HG03575 (cell line): ENCODE measurements around the gene TNFAIP8L1.
"Not testable (repeated sequence)": the region's sequence is repeated elsewhere in the genome, so short reads cannot be mapped to it uniquely, and the experiment has no call there.

ENCODE experiments used
- ATAC-seq: cut with Tn5 transposase; IDR thresholded peaks from one replicate; pipeline ENCODE4 v1.9.1; 2021; ENCODE audit not compliant: unreplicated experiment, insufficient number of reproducible peaks, low FRiP score; ENCODE audit errors: extremely low read depth

The TNFAIP8L1 gene

DNA sequence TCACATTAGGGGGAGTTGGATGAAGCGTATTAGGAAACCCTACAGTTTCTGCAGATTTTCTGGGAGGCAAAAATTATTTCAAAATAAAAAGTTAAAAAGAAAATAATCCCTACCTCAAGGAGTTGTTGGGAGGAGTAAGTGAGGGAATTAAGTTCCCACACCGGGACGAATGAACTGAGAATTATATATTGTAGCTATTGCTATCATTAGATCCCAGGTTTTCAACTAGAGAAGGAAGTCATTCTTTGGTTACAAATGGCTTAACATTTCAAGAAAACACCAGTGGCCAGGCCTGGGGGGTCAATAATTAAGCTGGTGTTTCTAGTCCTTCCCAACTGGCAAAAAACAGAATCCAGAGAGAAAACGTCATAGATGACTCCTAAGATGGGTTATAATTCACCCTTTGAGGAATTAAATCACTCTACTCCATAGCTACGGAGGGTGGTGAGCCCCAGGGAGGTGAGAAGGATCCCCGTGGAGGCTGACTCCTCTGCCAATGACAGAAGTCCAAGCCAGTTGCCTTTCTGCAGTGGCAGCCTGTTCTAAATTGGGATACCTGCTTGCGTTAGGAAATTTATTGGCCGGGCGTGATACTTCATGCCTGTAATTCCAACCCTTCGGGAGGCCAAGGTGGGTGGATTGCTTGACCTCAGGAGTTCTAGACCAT lies 32.0 kb downstream of the TNFAIP8L1 start:
- no peak for ATAC-seq

- no peak for ATAC-seq
These were observed 33.9 kb downstream of the TNFAIP8L1 start for GRCh38 chr19:4673216-4673615.

DNA sequence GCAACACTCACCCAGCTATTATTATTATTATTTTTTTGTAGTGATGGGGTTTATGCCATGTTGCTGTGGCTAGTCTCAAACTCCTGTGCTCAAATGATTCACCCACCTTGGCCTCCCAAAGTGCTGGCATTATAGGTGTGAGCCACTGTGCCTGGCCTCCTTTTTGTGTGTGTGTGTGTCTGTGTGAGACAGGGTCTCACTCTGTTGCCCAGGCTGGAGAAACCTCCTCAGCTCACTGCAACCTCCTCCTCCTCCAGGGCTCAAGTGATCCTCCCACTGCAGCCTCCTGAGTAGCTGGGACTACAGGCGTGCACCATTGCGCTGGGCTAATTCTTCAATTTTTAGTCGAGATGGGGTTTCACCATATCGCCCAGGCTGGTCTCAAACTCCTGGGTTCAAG lies 34.4 kb downstream of the TNFAIP8L1 start:
- ATAC-seq = no peak

DNA sequence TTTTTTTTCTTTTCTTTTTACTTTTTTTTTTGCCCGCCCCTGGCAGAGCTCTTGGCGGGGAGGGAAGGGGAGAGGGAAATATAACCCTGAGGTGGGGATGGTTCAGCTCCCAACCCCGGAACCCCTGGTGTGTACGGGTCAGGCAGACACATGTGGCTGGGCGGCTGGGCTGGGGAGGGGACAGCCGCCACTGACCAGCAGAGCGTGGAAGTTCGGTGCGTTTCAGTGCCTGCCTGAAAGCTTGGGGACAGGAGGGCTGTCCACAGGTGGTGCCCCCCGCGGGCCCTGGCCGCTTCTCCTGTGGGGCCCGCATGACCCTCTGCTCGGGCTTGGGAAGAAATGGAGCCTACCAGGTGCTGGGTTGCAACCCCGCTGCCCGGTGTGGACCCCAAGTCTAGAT lies 36.0 kb downstream of the TNFAIP8L1 start:
- ATAC-seq = no peak

DNA sequence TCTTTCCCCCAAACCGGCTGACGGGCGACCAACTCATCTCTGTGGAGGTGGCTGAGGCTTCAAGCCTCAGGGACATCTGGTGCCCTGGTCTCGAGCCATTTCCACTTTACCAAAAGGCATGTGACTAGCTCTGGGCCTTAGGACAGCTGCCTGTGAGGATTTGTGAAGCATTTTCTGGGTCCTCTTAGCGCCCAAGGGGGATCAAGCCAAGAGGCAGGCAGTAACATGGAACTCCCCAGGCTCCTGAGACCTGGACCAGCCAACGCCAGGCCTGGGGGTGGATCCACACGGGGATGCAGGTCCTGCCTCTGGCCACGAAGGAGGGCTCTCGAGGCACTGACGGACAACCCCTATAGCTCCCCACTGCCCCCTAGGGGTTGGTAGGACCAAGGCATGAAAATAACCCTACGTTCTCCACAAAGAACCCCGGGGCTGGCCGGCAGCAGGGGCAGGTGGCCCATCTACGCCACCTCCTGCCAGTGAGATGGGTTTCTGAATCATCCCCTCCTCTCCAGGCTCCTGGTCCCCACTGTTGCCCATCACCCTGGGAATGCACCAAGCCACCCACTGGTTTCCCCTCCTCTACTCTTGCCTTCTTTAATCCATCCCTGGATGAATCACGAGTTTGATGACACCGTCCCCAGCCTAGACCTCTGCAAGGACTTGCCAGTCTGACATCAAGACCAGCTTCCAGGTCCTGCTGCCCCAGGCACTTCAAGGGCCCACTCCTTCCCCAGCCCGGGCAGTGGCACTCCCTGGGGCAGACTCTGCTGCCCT lies 37.8 kb downstream of the TNFAIP8L1 start:
- no peak for ATAC-seq

GRCh38 chr19:4678881-4679790 lies 39.8 kb downstream of the TNFAIP8L1 start:
- ATAC-seq = no peak

DNA sequence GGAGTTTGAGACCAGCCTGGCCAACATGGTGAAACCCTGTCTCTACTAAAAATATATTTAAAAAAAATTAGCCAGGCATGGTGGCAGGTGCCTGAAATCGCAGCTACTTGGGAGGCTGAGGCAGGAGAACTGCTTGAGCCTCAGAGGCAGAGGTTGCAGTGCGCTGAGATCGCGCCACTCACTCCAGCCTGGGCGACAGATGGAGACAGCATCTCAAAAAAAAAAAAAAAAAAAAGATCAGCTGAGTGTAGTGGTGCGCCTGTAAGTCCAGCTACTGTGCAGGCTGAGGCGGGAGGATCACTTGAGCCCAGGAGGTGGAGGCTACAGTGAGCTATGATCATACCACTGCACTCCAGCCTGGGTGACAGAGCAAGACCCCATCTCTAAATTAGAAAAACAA lies 40.7 kb downstream of the TNFAIP8L1 start:
- not testable (repeated sequence) for ATAC-seq

GRCh38 chr19:4682417-4683200 lies 43.3 kb downstream of the TNFAIP8L1 start:
- ATAC-seq = no peak

GRCh38 chr19:4684312-4685095 lies 45.2 kb downstream of the TNFAIP8L1 start:
- ATAC-seq = no peak

- ATAC-seq = no peak
These were observed 47.4 kb downstream of the TNFAIP8L1 start for GRCh38 chr19:4686700-4687099.

DNA sequence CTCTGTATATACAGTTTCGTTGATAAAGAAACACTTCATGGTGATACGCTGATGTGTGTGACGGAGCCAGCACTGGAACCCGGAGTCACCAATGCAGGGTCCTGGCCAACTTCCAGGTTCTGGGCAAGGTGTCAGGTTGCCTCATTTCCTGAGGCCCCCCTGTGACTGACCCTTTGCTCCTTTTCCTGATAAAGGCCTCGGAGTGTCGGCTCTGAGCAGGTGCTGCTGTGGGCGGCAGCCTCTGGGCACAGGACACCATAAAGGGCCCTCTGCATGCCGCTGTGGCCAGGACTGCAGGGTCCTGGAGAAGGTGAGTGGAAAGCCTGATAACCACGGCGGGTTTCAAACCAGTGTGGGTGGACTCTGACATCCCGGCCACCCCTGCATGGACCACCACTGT lies 48.1 kb downstream of the TNFAIP8L1 start:
- ATAC-seq = no peak

DNA sequence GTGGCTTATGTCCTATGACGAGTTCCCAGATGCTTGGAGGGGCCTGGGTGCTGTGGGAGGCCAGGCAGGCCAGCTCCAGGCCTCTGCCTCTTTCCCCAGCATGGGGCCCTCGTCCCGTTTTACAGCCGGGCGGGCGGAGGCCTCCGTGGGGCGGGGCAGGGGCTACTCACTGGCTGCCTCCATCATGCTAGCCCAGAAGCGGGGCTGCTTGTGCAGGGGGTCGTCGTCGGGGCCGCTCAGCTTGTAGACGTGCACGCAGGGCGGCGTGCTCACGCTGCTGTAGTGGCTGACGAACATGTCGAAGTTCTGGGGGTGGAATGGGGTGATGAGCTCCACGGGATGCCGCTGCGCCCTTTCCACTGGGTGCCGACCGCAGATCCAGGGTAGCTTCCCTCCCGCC lies 49.3 kb downstream of the TNFAIP8L1 start:
- ATAC-seq = no peak

DNA sequence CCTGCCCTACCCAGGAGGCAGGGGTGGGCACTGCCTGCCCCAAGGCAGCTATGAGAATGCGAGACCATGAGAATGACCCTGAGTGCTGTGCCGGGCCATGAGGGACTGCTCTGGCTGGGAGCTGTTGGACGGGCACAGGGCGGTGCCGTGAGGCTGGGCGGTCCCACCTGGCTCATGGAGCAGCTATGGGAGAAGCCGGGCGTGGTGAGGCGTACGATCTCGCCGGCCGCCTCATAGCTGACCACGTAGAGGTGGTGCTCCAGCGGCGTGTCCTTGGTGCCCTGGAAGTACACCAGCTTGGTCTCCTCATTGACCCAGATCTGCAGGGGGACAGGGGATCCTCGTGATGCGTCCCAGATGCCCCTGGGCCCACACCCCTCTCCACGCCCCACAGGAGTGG lies 50.1 kb downstream of the TNFAIP8L1 start:
- no peak for ATAC-seq

DNA sequence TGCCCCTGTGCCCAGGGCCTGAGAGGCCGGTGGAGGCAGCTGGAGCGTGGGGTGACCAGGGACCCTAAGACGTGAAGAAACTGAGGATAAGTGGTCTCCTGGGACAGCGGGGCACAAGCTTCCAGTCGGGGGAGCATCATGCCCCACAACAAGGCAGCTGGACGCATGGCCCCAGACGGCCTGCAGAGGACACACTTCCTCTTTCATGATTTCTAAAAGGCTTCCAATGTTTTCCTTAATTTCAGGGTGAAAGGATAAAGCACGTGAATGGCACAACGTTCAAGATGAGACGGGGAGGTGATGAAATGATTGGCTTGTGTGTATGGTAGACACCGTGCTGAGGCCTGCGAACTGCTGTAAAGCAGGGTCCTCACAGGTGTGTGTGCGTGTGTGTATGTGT lies 51.0 kb downstream of the TNFAIP8L1 start:
- ATAC-seq = no peak

GRCh38 chr19:4691373-4691772 lies 52.1 kb downstream of the TNFAIP8L1 start:
- no peak for ATAC-seq

GRCh38 chr19:4692251-4693077 lies 53.1 kb downstream of the TNFAIP8L1 start:
- no peak for ATAC-seq

- ATAC-seq = no peak
These were observed 53.7 kb downstream of the TNFAIP8L1 start for GRCh38 chr19:4693078-4693350.
